Stimulated activated CD4-positive, alpha-beta T cell treated with anti-CD3 and anti-CD28 coated beads, Interleukin-1b, Interleukin-23, amount 100 ng/mL, for 4 hours (primary cell): Measurements from ENCODE around the gene ENO1.
"Not testable (repeated sequence)": the region's sequence is repeated elsewhere in the genome, so short reads cannot be mapped to it uniquely, and the experiment has no call there.

Experiments
- DNase-seq, 2 donors: peaks; one replicate each; pipeline ENCODE4 v3.0.0-alpha.2; 2020; ENCODE audit warnings: low read depth in 2 of 2

Gene ENO1

DNA sequence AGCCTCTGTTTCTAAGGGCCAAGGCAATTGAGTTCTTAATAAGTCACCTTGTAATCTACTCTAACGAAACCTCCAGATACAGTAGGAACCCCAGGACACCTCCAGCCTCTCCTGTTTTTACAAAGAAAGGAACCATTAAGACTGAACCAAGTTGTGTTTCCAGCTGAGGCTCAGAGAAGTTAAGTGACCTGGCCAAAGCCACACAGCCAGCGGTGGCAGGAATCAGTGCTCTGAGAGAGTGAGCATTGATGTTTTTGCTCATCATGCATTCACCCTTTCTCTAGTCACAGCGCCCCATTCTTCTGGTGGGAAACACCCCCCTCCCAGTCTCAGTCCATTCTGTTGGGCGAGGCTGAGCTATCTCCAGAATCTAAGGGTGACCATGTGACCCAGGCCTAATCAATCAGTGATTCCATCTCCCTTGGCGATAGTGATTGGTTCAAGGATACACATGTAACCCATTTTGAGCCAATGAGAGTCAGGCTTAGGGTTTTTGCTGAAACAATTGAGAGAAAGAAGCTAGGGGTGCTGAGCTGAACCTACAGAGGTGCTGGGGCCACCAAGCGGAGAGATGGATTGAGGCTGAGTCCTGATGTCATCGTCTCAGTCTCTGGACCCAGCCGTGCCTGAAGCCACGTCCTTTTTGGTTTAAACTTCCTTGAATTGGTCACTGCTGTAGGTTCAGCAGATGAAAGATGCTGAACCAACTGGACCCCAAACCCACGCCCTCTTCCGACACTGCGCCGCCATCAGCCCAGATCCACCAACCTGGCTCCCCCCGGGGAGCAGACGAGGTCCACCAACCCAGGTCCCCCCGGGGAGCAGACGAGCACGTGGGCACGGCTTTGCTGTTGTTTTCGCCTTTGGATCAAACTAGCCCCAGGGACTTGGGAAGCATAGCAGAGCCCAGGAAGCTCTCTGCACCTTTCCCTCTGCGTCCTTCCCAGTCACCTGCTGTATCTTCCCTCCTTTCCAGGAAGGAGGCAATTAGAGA is 33.1 kb downstream of the ENO1 start:
- no peak for DNase-seq

DNA sequence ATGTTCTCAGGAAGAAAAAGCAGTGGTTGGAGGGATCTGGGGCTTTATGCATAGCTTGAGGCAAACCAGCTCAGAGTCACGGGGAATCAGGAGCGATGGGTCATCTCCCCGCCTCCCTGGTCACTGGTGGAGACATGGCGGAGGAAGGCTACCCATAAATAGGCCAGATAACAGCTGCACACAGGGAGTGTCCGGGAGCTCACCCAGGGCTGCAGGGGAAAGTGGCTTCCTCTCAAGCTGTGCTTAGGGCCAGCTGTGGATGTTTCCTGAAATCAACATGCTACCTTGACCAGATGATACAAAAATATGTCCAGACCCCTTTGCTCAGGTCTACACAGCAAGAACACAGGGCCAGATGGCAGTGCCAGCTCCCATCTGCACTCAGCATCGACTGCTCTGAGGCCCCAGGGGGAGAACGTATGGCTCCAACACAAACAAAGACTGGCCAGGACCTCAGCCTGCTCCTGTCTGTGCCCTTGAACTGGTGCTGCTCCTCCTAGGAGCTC is 33.9 kb downstream of the ENO1 start:
- DNase-seq = no peak

DNA sequence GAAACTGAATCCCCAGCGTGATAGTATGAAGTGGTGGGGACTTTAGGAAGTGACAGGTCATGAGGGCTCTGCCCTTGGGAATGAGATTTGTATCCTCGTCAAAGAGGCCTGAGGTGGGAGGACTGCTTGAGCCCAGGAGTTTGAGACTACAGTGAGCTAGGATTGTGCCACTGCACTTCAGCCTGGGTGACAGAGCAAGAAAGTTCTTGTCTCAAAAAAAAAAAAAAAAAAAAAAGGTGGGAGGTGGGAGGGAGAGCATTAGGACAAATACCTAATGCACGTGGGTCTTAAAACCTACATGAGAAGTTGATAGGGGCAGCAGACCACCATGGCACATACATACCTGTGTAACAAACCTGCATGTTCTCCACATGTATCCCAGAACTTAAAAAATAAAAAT is 37.1 kb downstream of the ENO1 start:
- DNase-seq = no peak

DNA sequence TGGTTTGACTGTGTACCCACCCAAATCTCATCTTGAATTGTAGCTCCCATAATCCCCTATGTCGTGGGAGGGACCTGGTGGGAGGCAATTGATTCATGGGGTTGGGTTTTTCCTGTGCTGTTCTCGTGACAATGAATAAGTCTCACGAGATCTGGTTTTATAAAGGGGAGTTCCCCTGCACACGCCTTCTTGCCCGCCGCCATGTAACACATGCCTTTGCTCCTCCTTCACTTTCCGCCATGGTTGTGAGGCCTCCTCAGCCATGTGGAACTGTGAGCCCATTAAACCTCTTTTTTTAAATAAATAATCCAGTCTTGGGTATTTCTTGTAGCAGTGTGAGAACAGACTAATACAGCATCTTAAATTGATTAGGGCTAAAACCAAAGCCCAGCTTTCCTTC is 38.5 kb downstream of the ENO1 start:
- DNase-seq = no peak

GRCh38 chr1:8835941-8836643 is 42.4 kb downstream of the ENO1 start:
- DNase-seq = no peak

GRCh38 chr1:8831340-8831739 is 47.1 kb downstream of the ENO1 start:
- DNase-seq = no peak

- DNase-seq = not testable (repeated sequence)
These were observed 47.8 kb downstream of the ENO1 start for GRCh38 chr1:8830732-8831131.

DNA sequence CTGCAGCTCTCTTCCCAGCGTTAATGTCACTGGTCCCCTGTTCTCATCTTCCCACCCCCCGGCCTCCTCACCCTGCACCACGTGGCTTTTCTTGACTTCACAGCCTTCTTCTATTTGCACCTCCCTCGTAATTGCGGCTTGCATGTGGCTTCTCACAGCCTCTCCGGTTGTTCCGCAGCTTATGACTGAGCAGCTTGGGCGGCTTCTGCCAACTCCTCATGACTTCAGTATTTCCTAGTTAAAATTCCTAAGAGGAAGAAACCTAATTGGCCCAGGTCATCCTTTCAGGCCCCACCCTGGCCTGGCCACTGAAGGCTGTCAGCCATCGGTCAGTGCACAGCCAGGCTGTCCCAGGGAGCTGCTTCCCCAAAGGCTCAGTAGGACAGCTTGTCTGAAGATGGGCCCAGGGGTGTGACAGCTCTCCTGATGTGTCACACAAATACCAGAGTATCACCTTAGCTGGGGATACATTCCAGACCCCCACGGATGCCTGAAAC is 52.5 kb downstream of the ENO1 start:
- DNase-seq = no peak

DNA sequence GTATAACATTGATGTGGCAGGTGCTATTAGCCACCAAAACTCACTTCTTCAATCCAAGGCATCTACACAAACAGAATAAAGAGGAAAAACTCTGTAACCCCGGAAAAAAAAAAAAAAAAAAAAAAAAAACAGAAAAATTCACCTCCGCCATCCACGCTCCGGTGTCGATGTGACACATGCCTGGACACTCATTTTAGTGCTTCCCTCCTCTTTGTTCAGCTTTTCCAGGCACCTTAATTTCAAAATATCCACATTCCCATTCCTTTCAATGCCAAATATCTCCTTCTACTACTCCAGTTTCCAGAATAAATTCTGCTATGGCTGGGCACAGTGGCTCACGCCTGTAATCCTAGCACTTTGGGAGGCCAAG is 55.2 kb downstream of the ENO1 start:
- DNase-seq = no peak

- no peak for DNase-seq
These were observed 55.9 kb downstream of the ENO1 start for GRCh38 chr1:8822373-8823294.

DNA sequence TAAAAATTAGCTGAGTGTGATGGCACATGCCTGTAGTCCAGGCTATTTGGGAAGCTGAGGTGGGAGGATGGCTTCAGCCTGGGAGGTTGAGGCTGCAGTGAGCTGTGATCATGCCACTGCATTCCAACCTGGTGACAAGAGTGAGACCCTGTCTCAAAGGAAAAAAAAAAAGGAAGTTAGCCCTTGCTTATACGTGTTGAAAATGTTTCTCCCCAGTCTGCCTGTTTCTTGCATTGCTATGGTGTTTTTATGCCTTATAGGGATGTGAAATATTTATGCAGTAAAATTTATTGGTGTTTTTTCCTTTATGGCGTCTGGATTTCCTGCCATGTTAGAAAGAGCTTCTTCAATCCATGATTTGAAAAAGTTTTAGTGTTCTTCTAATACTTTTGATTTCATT is 57.4 kb downstream of the ENO1 start:
- DNase-seq = no peak

DNA sequence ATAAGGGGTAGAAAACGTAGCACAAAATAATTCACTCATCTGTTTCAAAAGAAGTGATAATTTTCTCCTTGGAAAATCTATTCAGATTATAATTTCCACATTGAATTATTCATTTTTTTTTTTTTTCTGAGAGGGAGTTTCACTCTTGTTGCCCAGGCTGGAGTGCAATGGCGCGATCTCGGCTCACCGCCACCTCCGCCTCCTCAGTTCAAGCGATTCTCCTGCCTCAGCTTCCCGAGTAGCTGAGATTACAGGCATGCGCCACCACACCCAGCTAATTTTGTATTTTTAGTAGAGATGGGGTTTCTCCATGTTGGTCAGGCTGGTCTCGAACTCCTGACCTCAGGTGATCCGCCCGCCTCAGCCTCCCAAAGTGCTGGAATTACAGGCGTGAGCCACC is 59.7 kb downstream of the ENO1 start:
- DNase-seq = not testable (repeated sequence)

DNA sequence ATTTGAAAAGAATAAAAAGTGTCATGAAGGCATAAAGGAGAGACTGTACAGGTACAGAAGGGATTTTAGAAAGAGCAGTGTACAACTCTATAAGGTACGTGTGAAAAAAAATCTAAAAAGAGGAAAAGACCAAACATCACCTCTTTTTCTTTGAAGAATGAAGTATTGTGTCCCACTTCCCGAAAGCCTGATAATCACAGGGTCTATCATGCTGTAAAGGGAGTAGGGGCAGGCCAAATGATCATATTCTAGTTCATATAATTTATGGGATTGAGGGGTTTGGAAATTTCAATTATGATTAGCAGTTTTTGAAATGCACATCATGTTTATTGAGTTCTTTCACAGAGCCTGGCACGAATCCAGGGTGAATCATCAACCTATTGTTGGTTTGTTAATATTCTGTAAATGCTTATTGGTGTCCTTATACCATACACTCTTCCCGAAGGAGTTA is 60.1 kb downstream of the ENO1 start:
- DNase-seq = no peak

DNA sequence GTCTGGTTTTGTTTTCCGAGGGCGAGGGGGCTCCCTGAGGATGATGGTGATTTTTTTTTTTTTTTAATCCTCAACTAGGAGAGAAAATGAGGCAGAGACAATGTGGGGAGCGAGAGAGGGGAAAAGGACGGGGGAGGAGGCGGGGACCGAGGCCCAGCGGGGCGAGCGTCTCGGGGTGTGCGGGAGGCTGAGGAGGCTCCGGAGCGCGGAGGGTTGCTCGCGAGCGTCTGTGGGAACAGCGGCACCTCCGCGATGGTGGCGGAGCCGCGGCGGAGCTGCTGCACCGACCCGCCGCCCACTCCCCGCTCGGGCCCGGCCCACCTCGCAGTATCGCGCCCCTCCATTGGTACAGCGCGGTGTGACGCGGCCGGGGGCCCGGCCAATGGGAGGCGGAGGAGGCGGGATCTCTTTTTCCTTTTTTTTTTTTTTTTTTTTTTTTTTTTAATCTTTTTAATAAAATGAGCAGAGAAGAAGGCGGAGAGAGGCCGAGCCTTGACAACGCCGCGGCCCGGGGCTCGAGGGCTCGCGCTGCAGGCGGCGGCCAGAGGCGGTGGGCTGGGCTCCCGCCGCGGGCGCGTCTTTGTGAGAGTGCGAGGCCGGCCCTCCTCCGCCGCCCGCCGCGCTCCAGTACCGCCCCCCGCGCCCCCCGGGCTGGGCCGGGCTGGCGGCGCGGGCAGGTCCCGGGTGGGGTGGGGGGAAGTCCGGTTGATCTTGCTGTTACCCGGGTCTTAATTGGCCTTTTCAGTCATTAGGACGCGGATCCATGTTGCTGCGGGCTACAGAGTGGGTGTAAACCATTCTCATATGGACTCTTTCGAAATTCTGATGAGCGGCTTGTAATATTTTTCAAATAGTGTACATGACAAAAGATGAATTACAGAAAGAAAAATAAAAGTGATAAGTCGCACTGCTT is 60.8 kb downstream of the ENO1 start, which contains the start of gene RERE:
Gene RERE (minus strand): TSS at position 229 of the 913 bp plus-strand sequence.
- DNase-seq = peak; percentile 94 to 95

- DNase-seq = peak in 1 of 2 donors; percentile 15
These were observed 61.6 kb downstream of the ENO1 start for GRCh38 chr1:8816831-8817411.

GRCh38 chr1:8816264-8816663 is 62.2 kb downstream of the ENO1 start:
- DNase-seq = no peak

GRCh38 chr1:8815582-8816151 is 62.8 kb downstream of the ENO1 start:
- no peak for DNase-seq

DNA sequence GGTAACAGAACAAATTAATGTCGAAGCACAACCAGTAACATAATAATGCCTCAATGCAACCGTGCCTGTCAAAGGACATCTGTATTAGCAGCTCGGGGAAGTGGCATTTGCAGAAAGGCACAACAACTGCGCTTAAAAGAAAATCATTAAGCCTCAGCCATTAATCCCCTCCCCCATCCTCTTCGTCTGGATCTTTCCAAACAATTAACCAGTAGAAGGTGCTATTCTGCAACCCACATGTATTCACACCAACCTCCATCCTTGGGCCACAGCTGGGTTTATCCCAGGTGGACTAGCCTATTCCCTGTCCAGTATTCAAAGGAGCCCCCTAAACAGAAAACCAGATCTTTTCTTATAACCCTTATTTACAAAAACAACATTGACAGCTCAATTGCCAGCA is 63.6 kb downstream of the ENO1 start:
- DNase-seq = no peak

DNA sequence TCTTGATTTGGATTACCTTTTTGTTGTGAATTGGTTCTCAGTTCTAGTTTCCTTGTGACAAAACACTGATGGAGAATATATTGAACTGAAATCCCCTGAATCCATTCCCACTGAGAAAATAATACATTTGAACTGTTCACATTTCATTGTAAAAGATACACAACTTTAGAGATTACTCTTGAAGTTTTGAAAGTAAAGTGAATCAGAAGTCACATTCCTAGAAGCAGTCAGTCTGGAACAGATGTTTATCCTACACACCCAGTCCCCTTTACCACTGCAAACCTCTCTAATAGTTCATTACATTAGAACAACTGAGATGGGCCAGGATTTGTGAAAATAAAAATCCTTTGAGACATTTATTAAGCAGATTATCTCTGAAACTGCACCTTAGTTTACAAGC is 64.5 kb downstream of the ENO1 start:
- no peak for DNase-seq
